Measurements from ENCODE around the gene NQO2.

- no peak for TF ChIP-seq REST (IDR thresholded peaks at IDR 0.05; ENCODE audit: insufficient read depth in 1 of 2, low read depth in 2 of 2, low read length in 2 of 2)
- TF ChIP-seq POLR2AphosphoS5 (IDR thresholded peaks at IDR 0.05; ENCODE audit: low read depth, low read length), result no peak
- TF ChIP-seq TAF1 (IDR thresholded peaks at IDR 0.05; ENCODE audit: borderline replicate concordance, insufficient read depth, low read length), result no peak
- TF ChIP-seq FOXP2 (optimal IDR thresholded peaks at IDR 0.05; ENCODE audit: borderline replicate concordance, extremely low read depth, extremely low read length, insufficient read depth), result no peak
These were observed 23.3 kb downstream of the NQO2 start for GRCh38 chr6:3022765-3023662.

All from PFSK-1 (cell line).